Medulla oblongata (tissue), 1 donor: ENCODE data around the gene MAD1L1.
"Not testable (repeated sequence)": the region's sequence is repeated elsewhere in the genome, so short reads cannot be mapped to it uniquely, and the experiment has no call there.

Source experiments
- DNase-seq: peaks from one replicate; pipeline ENCODE4 v3.0.0-alpha.2; 2015; ENCODE audit errors: extremely low spot score

MAD1L1 gene

GRCh38 chr7:1818575-1819258 is 414.0 kb downstream of the MAD1L1 start:
- no peak for DNase-seq

DNA sequence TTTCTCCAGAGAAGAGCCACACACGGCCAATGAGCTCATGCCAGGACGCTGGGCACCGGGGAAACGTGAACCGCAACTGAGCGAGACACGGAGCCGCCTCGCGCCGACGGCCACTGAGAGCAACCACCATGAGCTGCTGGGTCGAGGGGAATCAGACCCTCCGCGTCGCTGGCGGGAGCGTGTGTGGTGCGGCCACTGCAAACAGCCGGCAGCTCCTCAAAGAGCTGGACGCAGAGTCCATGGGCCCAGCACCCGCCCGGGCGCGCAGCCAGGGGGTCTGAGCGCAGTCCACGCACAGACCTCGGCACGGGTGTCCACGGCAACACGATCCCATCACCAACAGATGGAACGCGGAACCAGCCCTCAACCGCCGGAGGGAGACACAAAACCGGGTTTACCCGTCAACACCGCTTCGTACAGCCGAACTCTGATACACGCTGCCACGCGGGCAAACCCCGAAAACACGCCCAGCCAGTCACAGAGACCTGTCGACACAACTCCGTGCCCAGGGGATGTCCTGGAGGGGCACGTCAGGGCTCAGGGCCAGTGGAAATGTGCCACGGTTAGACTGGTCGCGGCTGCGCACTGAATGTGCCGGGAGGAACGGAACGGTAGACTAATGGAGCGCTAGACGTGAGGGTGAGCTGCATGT is 415.6 kb downstream of the MAD1L1 start:
- DNase-seq, result no peak

DNA sequence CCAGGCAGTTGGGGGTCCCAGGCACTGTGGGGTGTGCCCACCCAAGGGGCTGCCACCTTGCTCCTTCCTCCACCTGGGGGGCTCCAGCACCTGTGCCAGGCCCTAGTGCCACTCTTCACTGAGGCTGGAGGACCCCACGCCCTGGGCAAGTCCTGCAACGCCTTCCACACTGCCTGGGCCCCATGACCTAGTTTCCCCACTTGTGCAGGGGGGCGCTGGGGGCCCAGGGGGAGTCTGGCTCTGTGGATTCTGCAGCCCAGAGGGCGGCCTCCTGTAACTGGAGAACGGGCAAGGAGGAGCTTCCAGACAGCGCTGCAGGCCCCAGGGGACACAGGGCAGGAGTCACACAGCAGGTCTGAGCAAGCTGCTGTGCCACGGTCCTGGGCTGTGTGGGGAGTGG is 416.3 kb downstream of the MAD1L1 start:
- not testable (repeated sequence) for DNase-seq

GRCh38 chr7:1815551-1816281 is 417.0 kb downstream of the MAD1L1 start:
- not testable (repeated sequence) for DNase-seq

DNA sequence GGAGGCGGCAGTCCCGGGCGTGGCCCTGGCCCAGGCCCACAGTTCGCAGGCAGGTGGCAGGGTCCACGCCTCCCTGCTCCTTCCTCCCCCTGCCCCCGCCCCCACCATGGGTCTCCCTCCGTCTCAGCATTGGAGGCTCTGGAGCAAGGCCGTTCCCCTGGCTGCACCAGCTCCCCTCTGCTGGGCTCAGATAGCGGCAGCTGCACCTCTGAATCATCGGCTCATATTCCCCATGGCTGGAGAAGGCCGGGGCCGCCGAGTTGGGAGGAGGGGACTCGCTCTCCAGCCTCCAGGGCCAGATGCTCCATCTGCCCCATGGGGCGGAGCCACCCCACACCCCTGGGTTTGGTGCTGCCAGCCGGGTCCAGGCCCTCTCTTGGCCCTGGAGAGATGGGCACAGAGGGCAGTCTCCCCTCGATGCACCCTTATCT is 417.7 kb downstream of the MAD1L1 start:
- no peak for DNase-seq

DNA sequence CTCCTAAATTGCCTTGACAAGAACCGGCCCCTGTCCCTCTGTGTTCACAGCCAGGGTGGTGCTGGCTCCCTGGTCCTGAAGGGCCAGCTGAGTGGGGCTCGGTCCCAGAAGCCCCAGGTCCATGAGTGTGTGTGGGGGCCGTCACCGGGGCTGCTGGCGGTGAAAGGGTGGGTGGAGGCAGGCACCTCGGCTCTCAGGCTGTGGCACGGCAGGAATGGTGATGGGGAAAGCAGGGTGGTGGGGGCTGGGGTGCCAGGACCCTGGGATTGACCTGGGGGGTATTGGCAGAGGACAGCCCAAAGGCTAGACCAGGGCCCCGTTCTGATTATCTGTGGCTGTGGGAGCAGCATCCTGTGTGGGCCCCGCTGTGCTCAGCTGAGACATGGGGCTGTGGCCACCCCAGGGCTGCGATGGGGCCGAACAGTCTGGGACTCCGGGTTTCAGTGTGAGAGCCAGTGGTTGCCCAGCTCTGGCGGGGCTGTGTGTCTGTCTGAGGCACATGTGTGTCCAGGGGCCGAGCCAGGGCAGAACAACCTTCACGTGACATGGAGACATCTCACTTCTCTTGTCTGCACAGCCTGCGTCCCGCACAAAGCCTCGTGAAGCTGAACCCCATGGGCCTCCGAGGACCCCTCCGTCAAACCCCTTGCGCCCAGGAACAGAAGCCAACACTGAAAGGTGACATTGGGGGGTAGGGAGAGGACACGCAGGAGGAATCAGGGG is 418.5 kb downstream of the MAD1L1 start:
- no peak for DNase-seq

- no peak for DNase-seq
These were observed 419.2 kb downstream of the MAD1L1 start for GRCh38 chr7:1813394-1814088.

DNA sequence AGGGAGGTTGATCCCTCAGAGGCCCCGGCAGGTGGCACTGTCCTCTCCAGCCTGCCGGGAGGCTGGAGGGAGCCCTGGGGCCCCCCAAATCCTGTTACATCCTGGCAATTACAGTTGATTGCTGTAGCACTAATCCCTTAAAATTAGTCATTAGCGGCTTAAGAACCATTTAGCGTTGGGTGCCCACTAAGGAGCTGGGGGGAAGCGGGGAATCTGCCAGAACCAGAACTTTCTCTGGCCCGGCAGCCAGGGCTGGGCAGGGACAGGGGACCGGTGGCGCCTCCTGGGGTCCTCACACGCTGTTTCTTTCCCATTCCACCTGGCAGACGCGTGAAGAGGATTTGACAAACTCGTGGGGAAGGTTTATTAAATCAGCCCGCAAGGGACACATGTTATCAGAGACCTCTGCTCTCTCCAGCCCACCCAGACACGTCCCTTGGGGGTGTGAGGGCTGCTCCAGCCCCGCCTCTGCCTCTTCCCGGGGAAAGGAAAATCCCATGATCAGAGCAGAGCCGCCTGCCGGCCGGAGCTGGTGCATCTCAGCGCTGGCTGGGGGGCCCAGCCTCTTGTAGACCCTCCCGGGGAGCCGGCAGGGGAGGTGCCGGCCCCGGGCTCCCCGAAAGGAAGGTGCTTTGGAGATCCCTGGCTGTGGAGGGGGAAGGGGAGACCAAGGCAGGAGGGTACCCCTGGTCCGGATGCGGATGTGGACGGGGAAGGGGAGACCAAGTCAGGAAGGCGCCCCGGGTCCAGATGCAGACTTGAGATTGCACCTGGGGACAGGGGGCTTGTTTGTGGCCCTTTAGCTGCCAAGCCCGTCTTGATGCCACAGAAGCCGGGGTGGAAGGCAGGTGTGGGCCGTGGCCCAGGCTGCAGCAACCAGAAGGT is 420.0 kb downstream of the MAD1L1 start:
- no peak for DNase-seq

GRCh38 chr7:1811850-1812508 is 420.8 kb downstream of the MAD1L1 start:
- no peak for DNase-seq

DNA sequence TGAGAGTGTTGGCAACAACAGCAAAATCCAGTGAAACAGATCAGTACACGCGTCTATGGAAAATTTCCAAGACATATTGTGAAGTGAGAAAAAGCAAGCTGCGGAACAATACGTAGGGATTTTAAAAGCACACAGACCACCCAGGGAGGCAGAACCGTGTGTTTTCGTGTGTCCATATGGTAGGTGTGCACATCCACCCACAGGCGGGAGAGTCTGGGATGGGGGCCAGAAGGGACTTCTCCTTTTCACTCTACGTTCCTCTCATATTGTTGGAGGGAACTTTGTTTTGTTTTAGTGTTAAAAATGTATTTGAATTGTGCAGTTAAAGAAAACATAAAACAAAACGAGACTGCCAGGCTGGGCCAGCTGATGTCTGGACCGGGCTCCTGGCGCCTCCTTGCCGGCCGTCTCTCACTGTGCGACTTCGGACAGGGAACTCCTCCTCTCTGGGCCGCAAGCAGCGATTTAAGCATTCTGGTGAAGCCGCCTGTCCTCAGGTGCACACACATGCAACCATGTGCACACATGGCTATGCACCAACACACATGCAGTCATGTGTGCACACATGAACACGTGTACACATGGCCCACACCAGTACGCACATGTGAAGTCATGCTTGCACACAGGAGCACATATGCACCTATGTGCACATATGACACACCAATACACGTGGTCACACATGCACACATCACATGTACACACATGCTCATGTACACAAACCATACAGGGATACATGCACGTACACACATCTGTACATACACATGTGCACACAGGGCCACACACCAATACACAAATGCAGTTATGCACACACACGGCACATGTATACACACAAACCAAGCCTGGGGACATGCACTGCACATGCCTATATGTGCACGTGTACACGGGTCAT is 421.5 kb downstream of the MAD1L1 start:
- DNase-seq, result peak; percentile 4

DNA sequence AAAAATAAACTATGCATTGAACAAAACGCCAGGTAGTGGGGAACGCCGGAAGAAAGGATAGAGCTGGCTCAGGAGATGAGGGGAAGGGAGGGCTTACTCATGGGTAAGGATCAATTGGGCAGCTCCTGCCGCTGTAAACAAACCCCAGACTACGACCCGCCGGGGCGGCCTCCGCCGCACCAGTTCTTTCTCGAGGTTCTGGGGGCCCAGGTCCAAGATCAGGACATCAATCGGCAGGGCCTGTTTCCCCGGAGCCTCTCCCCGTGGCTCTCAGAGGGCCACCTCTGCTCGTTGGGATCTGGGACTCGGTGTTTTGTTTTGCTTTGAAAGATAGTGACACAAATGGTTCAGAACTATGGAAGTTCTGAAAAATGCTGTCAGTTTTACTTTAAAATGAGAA is 422.2 kb downstream of the MAD1L1 start:
- DNase-seq, result no peak

- no peak for DNase-seq
These were observed 423.0 kb downstream of the MAD1L1 start for GRCh38 chr7:1809601-1810258.

GRCh38 chr7:1809070-1809469 is 423.7 kb downstream of the MAD1L1 start:
- DNase-seq, result no peak

- no peak for DNase-seq
These were observed 424.7 kb downstream of the MAD1L1 start for GRCh38 chr7:1807821-1808600.

DNA sequence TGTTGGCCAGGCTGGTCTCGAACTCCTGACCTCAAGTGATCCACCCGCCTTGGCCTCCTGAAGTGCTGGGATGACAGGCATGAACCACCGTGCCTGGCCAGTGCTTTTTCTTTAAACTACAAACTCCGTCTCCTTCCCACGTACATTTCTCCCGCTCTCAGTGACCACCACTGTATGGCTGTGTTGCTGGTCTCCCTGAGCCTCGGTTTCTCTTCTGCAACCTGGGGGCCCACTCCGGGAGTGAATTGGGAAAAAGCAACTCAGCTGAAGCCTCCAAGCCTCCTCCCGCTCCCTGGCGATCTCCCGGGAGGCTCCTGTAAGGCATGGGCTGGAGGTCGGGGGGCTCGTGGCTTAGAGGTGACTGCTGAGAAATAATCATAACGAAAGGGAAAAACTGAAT is 426.4 kb downstream of the MAD1L1 start:
- DNase-seq, result no peak

- no peak for DNase-seq
These were observed 428.4 kb downstream of the MAD1L1 start for GRCh38 chr7:1804310-1804709.

DNA sequence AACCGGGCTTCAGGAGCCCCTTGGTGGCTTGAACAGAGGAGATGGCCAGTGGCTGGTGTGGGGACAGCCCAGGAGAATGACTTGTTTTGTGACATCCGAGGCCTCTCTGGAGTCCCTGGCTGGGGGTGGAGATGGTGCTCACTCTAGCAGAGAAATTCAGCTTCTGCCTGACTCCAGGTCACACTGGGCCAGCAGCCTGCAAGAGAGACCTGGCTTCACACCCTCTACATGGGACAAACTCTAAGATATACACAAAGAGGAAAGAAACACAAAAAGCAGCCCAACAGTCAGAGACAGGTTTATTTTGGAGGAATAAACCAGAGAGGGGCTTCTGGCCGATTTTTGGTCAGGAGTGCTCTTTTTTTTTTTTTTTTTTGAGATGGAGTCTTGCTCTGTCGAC is 429.8 kb downstream of the MAD1L1 start:
- DNase-seq, result no peak

- no peak for DNase-seq
These were observed 431.8 kb downstream of the MAD1L1 start for GRCh38 chr7:1800902-1801301.
